HEK293 (cell line): ENCODE measurements around the gene TOMM6.

Source experiments
- CTCF ChIA-PET: fragments of 350-600 bp; formaldehyde crosslinking; extraction: SDS; loops from one replicate; lab custom pipeline; 2021; ENCODE audit warnings: antibody characterized with exemption; lab: Yijun Ruan, JAX
- POLR2A ChIA-PET: fragments of 300-600 bp; formaldehyde crosslinking; extraction: SDS; loops from one replicate; lab custom pipeline; 2020; ENCODE audit warnings: antibody characterized with exemption, inconsistent platforms; lab: Yijun Ruan, JAX
- H3K27ac ChIP-seq: fragments of 200-500 bp; sonication (Bioruptor generic); 2 replicates; pipeline ENCODE4 v1.5.1; 2014; ENCODE audit warnings: low read depth, low read length, control low read depth, inconsistent platforms; ENCODE audit errors: extremely low read depth
- H3K36me3 ChIP-seq, 2 experiments: fragments of 200-500 bp in 1 of 2; sonication (Bioruptor generic) in 1 of 2; 1 replicate in 1 of 2; 2 replicates in 1 of 2; pipeline ENCODE4 v1.5.1; 2014 to 2017; ENCODE audit warnings: inconsistent platforms in 2 of 2, low read length in 2 of 2; ENCODE audit not compliant: control insufficient read depth in 2 of 2, insufficient read depth in 1 of 2
- H3K4me1 ChIP-seq: fragments of 200-500 bp; sonication (Bioruptor generic); 2 replicates; pipeline ENCODE4 v1.5.1; 2014; ENCODE audit warnings: mild to moderate bottlenecking, low read length, inconsistent platforms; ENCODE audit not compliant: control insufficient read depth, insufficient read depth
- H3K4me3 ChIP-seq: 2 replicates; pipeline ENCODE4 v1.5.1; 2011; ENCODE audit warnings: low read depth, mild to moderate bottlenecking, control low read depth, low read length, moderate library complexity
- H3K9me3 ChIP-seq: fragments of 200-500 bp; sonication (Bioruptor generic); 2 replicates; pipeline ENCODE4 v1.5.1; 2014; ENCODE audit warnings: low read depth, low read length, inconsistent platforms; ENCODE audit not compliant: control insufficient read depth, insufficient read depth
- REPIN1 ChIP-seq: fragments of 450-650 bp; formaldehyde crosslinking; IDR thresholded peaks from 2 replicates; pipeline ENCODE4 v1.5.1; 2017; ENCODE audit warnings: missing biosample characterization, missing genetic modification characterization, low read depth
- WT1 ChIP-seq: fragments of 450-650 bp; formaldehyde crosslinking; IDR thresholded peaks from 2 replicates; pipeline ENCODE4 v1.5.1; 2016; ENCODE audit warnings: missing biosample characterization, missing genetic modification characterization
- ZNF23 ChIP-seq: fragments of 450-650 bp; formaldehyde crosslinking; IDR thresholded peaks from 2 replicates; pipeline ENCODE4 v1.5.1; 2016; ENCODE audit warnings: missing biosample characterization, missing genetic modification characterization, borderline replicate concordance
- ZNF366 ChIP-seq: fragments of 450-650 bp; formaldehyde crosslinking; conservative IDR thresholded peaks from 2 replicates; pipeline ENCODE4 v1.5.1; 2016; ENCODE audit warnings: missing biosample characterization, missing genetic modification characterization
- ZNF544 ChIP-seq: fragments of 450-650 bp; formaldehyde crosslinking; IDR thresholded peaks from 2 replicates; pipeline ENCODE4 v1.5.0; 2017; ENCODE audit warnings: missing biosample characterization, missing genetic modification characterization
- ZSCAN30 ChIP-seq: fragments of 450-650 bp; IDR thresholded peaks from 2 replicates; pipeline ENCODE4 v1.5.1; 2018; ENCODE audit warnings: missing biosample characterization, mild to moderate bottlenecking, missing genetic modification characterization, moderate library complexity
- TF ChIP-seq, protein P1 (sequence below): fragments of 450-650 bp; formaldehyde crosslinking; IDR thresholded peaks from 2 replicates; pipeline ENCODE4 v1.5.1; 2016; ENCODE audit warnings: missing biosample characterization, missing genetic modification characterization
- TF ChIP-seq, protein P2 (sequence below): fragments of 450-650 bp; formaldehyde crosslinking; IDR thresholded peaks from 2 replicates; pipeline ENCODE4 v1.5.1; 2016; ENCODE audit warnings: missing biosample characterization, missing genetic modification characterization
- TF ChIP-seq, protein P3 (sequence below): fragments of 450-650 bp; formaldehyde crosslinking; IDR thresholded peaks from 2 replicates; pipeline ENCODE4 v1.5.1; 2016; ENCODE audit warnings: missing biosample characterization, missing genetic modification characterization
- TF ChIP-seq, protein P4 (sequence below): fragments of 450-650 bp; formaldehyde crosslinking; IDR thresholded peaks from 2 replicates; pipeline ENCODE4 v1.5.1; 2017; ENCODE audit warnings: missing biosample characterization, missing genetic modification characterization
- TF ChIP-seq, protein P5 (sequence below): fragments of 450-650 bp; formaldehyde crosslinking; conservative IDR thresholded peaks from 2 replicates; pipeline ENCODE4 v1.5.1; 2016; ENCODE audit warnings: low read depth, missing biosample characterization, missing genetic modification characterization
- TF ChIP-seq, protein P6 (sequence below): fragments of 450-650 bp; formaldehyde crosslinking; IDR thresholded peaks from 2 replicates; pipeline ENCODE4 v1.5.1; 2016; ENCODE audit warnings: missing biosample characterization, missing genetic modification characterization
- TF ChIP-seq, protein P7 (sequence below): fragments of 450-650 bp; formaldehyde crosslinking; IDR thresholded peaks from 2 replicates; pipeline ENCODE4 v1.5.1; 2017; ENCODE audit warnings: missing biosample characterization, missing genetic modification characterization

Gene TOMM6

DNA sequence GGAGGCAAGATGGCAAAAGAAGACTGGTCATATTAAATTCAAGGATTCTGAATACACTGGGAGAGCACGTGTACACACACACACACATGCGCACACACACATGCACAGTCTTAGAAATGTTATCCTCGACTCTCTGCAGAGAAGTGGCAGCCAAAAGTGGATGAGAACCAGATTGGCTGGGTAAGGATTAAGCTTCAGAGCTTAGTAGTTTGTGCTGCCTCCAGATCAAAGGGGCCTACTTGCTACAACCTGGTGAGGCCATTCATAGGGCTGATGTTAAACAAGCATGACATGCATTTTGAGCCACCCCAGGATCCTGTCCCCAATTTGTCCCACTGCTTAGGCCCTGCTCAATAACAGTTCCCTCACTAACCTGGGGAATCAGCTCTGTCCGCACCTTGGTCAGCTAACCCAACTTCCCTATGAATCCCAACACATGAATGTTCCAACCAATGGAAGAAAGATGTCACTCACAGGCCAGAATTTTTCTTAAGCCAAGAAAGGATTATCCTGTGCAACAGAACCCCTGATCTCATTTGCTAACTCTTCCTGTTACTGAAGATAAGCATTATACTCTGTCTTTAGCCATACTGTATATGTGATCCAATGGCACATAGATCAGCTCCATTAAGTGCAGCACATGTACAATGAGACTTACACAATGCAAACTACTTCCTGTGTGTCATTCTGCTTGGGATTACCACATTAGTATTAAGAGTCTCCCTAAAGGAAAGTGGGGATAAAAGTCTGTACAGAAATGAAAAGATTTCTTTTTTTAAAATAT is 31.0 kb downstream of the TOMM6 start:
- ChIA-PET POLR2A (interaction anchor here (0.6 to 1.2 kb wide), 2 partner anchors 128 to 232 kb away, joined by 4 to 5 read pairs; partner anchors contain the start of gene TAF8), CTCF (interaction anchor here (0.9 to 2.7 kb wide), 5 partner anchors 17 to 225 kb away, joined by 3 to 12 read pairs (median 6); partner anchors contain the start of genes BYSL, MED20 and TOMM6)
- H3K36me3 ChIP-seq = no peaks in the 10 kb centered on the region
- no peaks in the 10 kb centered on the region for H3K9me3 ChIP-seq
- H3K4me1 ChIP-seq = peaks cover 2% of the 10 kb centered on the region; the same call in 1 of the 2 replicates
- no peak overlapping the region for H3K27ac ChIP-seq
- H3K4me3 ChIP-seq = no peak overlapping the region
- TF ChIP-seq ZNF23 (no peak), ZNF544 (tag by site-specific recombination) (no peak), REPIN1 (tag by site-specific recombination) (no peak), WT1 (tag by site-specific recombination) (no peak), ZNF366 (tag by site-specific recombination) (no peak), ZSCAN30 (tag by site-specific recombination) (no peak)
- TF ChIP-seq, protein P1, sequence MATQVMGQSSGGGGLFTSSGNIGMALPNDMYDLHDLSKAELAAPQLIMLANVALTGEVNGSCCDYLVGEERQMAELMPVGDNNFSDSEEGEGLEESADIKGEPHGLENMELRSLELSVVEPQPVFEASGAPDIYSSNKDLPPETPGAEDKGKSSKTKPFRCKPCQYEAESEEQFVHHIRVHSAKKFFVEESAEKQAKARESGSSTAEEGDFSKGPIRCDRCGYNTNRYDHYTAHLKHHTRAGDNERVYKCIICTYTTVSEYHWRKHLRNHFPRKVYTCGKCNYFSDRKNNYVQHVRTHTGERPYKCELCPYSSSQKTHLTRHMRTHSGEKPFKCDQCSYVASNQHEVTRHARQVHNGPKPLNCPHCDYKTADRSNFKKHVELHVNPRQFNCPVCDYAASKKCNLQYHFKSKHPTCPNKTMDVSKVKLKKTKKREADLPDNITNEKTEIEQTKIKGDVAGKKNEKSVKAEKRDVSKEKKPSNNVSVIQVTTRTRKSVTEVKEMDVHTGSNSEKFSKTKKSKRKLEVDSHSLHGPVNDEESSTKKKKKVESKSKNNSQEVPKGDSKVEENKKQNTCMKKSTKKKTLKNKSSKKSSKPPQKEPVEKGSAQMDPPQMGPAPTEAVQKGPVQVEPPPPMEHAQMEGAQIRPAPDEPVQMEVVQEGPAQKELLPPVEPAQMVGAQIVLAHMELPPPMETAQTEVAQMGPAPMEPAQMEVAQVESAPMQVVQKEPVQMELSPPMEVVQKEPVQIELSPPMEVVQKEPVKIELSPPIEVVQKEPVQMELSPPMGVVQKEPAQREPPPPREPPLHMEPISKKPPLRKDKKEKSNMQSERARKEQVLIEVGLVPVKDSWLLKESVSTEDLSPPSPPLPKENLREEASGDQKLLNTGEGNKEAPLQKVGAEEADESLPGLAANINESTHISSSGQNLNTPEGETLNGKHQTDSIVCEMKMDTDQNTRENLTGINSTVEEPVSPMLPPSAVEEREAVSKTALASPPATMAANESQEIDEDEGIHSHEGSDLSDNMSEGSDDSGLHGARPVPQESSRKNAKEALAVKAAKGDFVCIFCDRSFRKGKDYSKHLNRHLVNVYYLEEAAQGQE = no peak
- TF ChIP-seq, protein P2, sequence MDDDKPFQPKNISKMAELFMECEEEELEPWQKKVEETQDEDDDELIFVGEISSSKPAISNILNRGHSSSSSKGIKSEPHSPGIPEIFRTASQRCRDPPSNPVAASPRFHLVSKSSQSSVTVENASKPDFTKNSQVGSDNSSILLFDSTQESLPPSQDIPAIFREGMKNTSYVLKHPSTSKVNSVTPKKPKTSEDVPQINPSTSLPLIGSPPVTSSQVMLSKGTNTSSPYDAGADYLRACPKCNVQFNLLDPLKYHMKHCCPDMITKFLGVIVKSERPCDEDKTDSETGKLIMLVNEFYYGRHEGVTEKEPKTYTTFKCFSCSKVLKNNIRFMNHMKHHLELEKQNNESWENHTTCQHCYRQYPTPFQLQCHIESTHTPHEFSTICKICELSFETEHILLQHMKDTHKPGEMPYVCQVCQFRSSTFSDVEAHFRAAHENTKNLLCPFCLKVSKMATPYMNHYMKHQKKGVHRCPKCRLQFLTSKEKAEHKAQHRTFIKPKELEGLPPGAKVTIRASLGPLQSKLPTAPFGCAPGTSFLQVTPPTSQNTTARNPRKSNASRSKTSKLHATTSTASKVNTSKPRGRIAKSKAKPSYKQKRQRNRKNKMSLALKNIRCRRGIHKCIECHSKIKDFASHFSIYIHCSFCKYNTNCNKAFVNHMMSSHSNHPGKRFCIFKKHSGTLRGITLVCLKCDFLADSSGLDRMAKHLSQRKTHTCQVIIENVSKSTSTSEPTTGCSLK (tag by site-specific recombination) = no peak
- TF ChIP-seq, protein P3, sequence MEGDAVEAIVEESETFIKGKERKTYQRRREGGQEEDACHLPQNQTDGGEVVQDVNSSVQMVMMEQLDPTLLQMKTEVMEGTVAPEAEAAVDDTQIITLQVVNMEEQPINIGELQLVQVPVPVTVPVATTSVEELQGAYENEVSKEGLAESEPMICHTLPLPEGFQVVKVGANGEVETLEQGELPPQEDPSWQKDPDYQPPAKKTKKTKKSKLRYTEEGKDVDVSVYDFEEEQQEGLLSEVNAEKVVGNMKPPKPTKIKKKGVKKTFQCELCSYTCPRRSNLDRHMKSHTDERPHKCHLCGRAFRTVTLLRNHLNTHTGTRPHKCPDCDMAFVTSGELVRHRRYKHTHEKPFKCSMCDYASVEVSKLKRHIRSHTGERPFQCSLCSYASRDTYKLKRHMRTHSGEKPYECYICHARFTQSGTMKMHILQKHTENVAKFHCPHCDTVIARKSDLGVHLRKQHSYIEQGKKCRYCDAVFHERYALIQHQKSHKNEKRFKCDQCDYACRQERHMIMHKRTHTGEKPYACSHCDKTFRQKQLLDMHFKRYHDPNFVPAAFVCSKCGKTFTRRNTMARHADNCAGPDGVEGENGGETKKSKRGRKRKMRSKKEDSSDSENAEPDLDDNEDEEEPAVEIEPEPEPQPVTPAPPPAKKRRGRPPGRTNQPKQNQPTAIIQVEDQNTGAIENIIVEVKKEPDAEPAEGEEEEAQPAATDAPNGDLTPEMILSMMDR (tag by site-specific recombination) = no peak
- TF ChIP-seq, protein P4, sequence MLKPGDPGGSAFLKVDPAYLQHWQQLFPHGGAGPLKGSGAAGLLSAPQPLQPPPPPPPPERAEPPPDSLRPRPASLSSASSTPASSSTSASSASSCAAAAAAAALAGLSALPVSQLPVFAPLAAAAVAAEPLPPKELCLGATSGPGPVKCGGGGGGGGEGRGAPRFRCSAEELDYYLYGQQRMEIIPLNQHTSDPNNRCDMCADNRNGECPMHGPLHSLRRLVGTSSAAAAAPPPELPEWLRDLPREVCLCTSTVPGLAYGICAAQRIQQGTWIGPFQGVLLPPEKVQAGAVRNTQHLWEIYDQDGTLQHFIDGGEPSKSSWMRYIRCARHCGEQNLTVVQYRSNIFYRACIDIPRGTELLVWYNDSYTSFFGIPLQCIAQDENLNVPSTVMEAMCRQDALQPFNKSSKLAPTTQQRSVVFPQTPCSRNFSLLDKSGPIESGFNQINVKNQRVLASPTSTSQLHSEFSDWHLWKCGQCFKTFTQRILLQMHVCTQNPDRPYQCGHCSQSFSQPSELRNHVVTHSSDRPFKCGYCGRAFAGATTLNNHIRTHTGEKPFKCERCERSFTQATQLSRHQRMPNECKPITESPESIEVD = no peak
- TF ChIP-seq, protein P5, sequence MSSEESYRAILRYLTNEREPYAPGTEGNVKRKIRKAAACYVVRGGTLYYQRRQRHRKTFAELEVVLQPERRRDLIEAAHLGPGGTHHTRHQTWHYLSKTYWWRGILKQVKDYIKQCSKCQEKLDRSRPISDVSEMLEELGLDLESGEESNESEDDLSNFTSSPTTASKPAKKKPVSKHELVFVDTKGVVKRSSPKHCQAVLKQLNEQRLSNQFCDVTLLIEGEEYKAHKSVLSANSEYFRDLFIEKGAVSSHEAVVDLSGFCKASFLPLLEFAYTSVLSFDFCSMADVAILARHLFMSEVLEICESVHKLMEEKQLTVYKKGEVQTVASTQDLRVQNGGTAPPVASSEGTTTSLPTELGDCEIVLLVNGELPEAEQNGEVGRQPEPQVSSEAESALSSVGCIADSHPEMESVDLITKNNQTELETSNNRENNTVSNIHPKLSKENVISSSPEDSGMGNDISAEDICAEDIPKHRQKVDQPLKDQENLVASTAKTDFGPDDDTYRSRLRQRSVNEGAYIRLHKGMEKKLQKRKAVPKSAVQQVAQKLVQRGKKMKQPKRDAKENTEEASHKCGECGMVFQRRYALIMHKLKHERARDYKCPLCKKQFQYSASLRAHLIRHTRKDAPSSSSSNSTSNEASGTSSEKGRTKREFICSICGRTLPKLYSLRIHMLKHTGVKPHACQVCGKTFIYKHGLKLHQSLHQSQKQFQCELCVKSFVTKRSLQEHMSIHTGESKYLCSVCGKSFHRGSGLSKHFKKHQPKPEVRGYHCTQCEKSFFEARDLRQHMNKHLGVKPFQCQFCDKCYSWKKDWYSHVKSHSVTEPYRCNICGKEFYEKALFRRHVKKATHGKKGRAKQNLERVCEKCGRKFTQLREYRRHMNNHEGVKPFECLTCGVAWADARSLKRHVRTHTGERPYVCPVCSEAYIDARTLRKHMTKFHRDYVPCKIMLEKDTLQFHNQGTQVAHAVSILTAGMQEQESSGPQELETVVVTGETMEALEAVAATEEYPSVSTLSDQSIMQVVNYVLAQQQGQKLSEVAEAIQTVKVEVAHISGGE (tag by site-specific recombination) = no peak
- TF ChIP-seq, protein P6, sequence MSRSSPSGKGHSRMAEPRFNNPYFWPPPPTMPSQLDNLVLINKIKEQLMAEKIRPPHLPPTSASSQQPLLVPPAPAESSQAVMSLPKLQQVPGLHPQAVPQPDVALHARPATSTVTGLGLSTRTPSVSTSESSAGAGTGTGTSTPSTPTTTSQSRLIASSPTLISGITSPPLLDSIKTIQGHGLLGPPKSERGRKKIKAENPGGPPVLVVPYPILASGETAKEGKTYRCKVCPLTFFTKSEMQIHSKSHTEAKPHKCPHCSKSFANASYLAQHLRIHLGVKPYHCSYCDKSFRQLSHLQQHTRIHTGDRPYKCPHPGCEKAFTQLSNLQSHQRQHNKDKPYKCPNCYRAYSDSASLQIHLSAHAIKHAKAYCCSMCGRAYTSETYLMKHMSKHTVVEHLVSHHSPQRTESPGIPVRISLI (tag by site-specific recombination) = no peak
- TF ChIP-seq, protein P7, sequence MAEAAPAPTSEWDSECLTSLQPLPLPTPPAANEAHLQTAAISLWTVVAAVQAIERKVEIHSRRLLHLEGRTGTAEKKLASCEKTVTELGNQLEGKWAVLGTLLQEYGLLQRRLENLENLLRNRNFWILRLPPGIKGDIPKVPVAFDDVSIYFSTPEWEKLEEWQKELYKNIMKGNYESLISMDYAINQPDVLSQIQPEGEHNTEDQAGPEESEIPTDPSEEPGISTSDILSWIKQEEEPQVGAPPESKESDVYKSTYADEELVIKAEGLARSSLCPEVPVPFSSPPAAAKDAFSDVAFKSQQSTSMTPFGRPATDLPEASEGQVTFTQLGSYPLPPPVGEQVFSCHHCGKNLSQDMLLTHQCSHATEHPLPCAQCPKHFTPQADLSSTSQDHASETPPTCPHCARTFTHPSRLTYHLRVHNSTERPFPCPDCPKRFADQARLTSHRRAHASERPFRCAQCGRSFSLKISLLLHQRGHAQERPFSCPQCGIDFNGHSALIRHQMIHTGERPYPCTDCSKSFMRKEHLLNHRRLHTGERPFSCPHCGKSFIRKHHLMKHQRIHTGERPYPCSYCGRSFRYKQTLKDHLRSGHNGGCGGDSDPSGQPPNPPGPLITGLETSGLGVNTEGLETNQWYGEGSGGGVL (tag by site-specific recombination) = no peak
